Natural killer cell treated with Interleukin-12 subunit alpha and Interleukin-12 subunit beta and Interleukin-15 and Interleukin-18, amount 100 ng/mL, for 72 hours (primary cell): ENCODE measurements around the gene BIRC6. TPM values are rescaled to one million over a fixed set of nuclear protein-coding genes. Genes with fewer than 3 reads are reported as not detected.
"Not testable (repeated sequence)": the region's sequence is repeated elsewhere in the genome, so short reads cannot be mapped to it uniquely, and the experiment has no call there.

Source experiments
- ATAC-seq, 2 donors: fragments of 150-1000 bp; cut with Tn5 transposase in 1 of 2; sonication (Bioruptor Pico), chemical (Tn5 transposase) in 1 of 2; 2 replicates each; pipeline ENCODE4 v1.10.0; 2021
- DNase-seq: peaks from one replicate; pipeline ENCODE4 v3.0.0; 2022; ENCODE audit warnings: low spot score
- H3K27ac Mint-ChIP-seq, 2 donors: 1 replicate in 1 of 2; 2 replicates in 1 of 2; pipeline ENCODE4 v1.8.0; 2022; ENCODE audit warnings: mixed read lengths in 2 of 2, mild to moderate bottlenecking in 1 of 2, moderate library complexity in 1 of 2
- H3K27me3 Mint-ChIP-seq, 2 donors: 1 replicate in 1 of 2; 2 replicates in 1 of 2; pipeline ENCODE4 v1.8.0; 2022; ENCODE audit warnings: mixed read lengths in 2 of 2
- H3K36me3 Mint-ChIP-seq: one replicate; pipeline ENCODE4 v1.8.0; 2022; ENCODE audit warnings: mixed read lengths
- H3K4me1 Mint-ChIP-seq, 2 donors: 1 replicate in 1 of 2; 2 replicates in 1 of 2; pipeline ENCODE4 v1.8.0; 2022; ENCODE audit warnings: low read depth in 2 of 2, mixed read lengths in 2 of 2, mild to moderate bottlenecking in 1 of 2
- H3K4me3 Mint-ChIP-seq: one replicate; pipeline ENCODE4 v1.8.0; 2022; ENCODE audit warnings: mixed read lengths
- H3K9me3 Mint-ChIP-seq: 2 replicates; pipeline ENCODE4 v1.8.0; 2022; ENCODE audit warnings: mixed read lengths
- total RNA-seq, 2 donors: library from RNA; stranded (reverse); gene quantifications; one replicate each; pipeline ENCODE4 v1.2.3, GENCODE V29; 2022

The BIRC6 gene
- total RNA-seq, 2 donors from 2014 or later, result 142 to 191 TPM

GRCh38 chr2:32514946-32515345 is 158.1 kb downstream of the BIRC6 start:
- no peaks in the 10 kb centered on the region for H3K9me3 Mint-ChIP-seq

GRCh38 chr2:32516567-32516966 is 159.7 kb downstream of the BIRC6 start:
- Mint-ChIP-seq H3K36me3 (peaks cover 24% of the 10 kb centered on the region), H3K27ac (no peak overlapping the region), H3K4me1 (no peaks in the 10 kb centered on the region), H3K4me3 (no peak overlapping the region), H3K9me3 (no peaks in the 10 kb centered on the region), H3K27me3 (no peaks in the 10 kb centered on the region)
- ATAC-seq (no peak), DNase-seq (no peak)

More at GRCh38 chr2:32514946-32515345, 158.1 kb downstream of the BIRC6 start:
- H3K4me3 Mint-ChIP-seq, result no peak overlapping the region
- no peak overlapping the region for H3K27ac Mint-ChIP-seq
- H3K4me1 Mint-ChIP-seq, result no peaks in the 10 kb centered on the region
- H3K27me3 Mint-ChIP-seq, result no peaks in the 10 kb centered on the region
- ATAC-seq (no peak), DNase-seq (no peak)
- peaks cover 29% of the 10 kb centered on the region for H3K36me3 Mint-ChIP-seq

GRCh38 chr2:32522770-32523169 is 165.9 kb downstream of the BIRC6 start:
- no peaks in the 10 kb centered on the region for H3K9me3 Mint-ChIP-seq
- DNase-seq, result no peak
- H3K27me3 Mint-ChIP-seq, result no peaks in the 10 kb centered on the region
- H3K27ac Mint-ChIP-seq, result no peak overlapping the region
- peaks cover 38% of the 10 kb centered on the region for H3K36me3 Mint-ChIP-seq
- no peak for ATAC-seq
- H3K4me3 Mint-ChIP-seq, result no peak overlapping the region
- H3K4me1 Mint-ChIP-seq, result no peaks in the 10 kb centered on the region

- Mint-ChIP-seq H3K4me1 (no peaks in the 10 kb centered on the region), H3K27ac (no peak overlapping the region), H3K36me3 (peaks cover 37% of the 10 kb centered on the region), H3K9me3 (no peaks in the 10 kb centered on the region), H3K4me3 (no peak overlapping the region), H3K27me3 (no peaks in the 10 kb centered on the region)
- ATAC-seq (no peak), DNase-seq (no peak)
Measured at GRCh38 chr2:32523686-32524085, 166.9 kb downstream of the BIRC6 start.

- Mint-ChIP-seq H3K4me3 (no peak overlapping the region), H3K4me1 (peaks cover 11 to 21% of the 10 kb centered on the region in 2 donors), H3K27ac (no peak overlapping the region), H3K27me3 (no peaks in the 10 kb centered on the region), H3K36me3 (peaks cover 42% of the 10 kb centered on the region), H3K9me3 (no peaks in the 10 kb centered on the region)
- DNase-seq, result no peak
- ATAC-seq, result no peak
Measured at GRCh38 chr2:32532341-32532740, 175.5 kb downstream of the BIRC6 start.

- DNase-seq (no peak), ATAC-seq (no peak)
- Mint-ChIP-seq H3K27me3 (no peaks in the 10 kb centered on the region), H3K4me3 (no peak overlapping the region), H3K36me3 (peaks cover 38% of the 10 kb centered on the region), H3K27ac (no peak overlapping the region), H3K9me3 (no peaks in the 10 kb centered on the region), H3K4me1 (peaks cover 11 to 21% of the 10 kb centered on the region in 2 donors)
Measured at GRCh38 chr2:32532961-32533360, 176.1 kb downstream of the BIRC6 start.

- Mint-ChIP-seq H3K27me3 (no peaks in the 10 kb centered on the region), H3K9me3 (no peaks in the 10 kb centered on the region), H3K36me3 (peaks cover 38% of the 10 kb centered on the region), H3K4me3 (no peak overlapping the region), H3K27ac (no peak overlapping the region), H3K4me1 (peaks cover 11 to 26% of the 10 kb centered on the region in 2 donors)
- no peak for DNase-seq
- no peak for ATAC-seq
Measured at GRCh38 chr2:32534831-32535230, 178.0 kb downstream of the BIRC6 start.

GRCh38 chr2:32538735-32539134 is 181.9 kb downstream of the BIRC6 start:
- peak overlapping the region in 1 of 2 donors; percentile 1 for H3K27ac Mint-ChIP-seq
- ATAC-seq (no peak), DNase-seq (no peak)
- H3K4me3 Mint-ChIP-seq, result no peak overlapping the region
- H3K4me1 Mint-ChIP-seq, result peaks cover 9 to 16% of the 10 kb centered on the region in 2 donors
- no peaks in the 10 kb centered on the region for H3K27me3 Mint-ChIP-seq
- no peaks in the 10 kb centered on the region for H3K9me3 Mint-ChIP-seq
- peaks cover 18% of the 10 kb centered on the region for H3K36me3 Mint-ChIP-seq

- H3K4me3 Mint-ChIP-seq, H3K27ac Mint-ChIP-seq, ATAC-seq, H3K9me3 Mint-ChIP-seq, H3K36me3 Mint-ChIP-seq, H3K4me1 Mint-ChIP-seq, H3K27me3 Mint-ChIP-seq, DNase-seq: not testable (repeated sequence)
Measured at GRCh38 chr2:32552483-32552882, 195.7 kb downstream of the BIRC6 start.

GRCh38 chr2:32553829-32554432 is 197.1 kb downstream of the BIRC6 start:
- H3K4me1 Mint-ChIP-seq, result no peaks in the 10 kb centered on the region
- H3K4me3 Mint-ChIP-seq, result no peak overlapping the region
- ATAC-seq, result no peak
- H3K27ac Mint-ChIP-seq, result no peak overlapping the region
- DNase-seq, result no peak
- H3K36me3 Mint-ChIP-seq, result no peaks in the 10 kb centered on the region
- no peaks in the 10 kb centered on the region for H3K9me3 Mint-ChIP-seq
- H3K27me3 Mint-ChIP-seq, result no peaks in the 10 kb centered on the region

- ATAC-seq (no peak), DNase-seq (no peak)
- no peaks in the 10 kb centered on the region for H3K9me3 Mint-ChIP-seq
- peaks cover 0 to 5% of the 10 kb centered on the region in 2 donors for H3K4me1 Mint-ChIP-seq
- H3K27ac Mint-ChIP-seq, result no peak overlapping the region
- H3K27me3 Mint-ChIP-seq, result no peaks in the 10 kb centered on the region
- no peak overlapping the region for H3K4me3 Mint-ChIP-seq
- peaks cover 9% of the 10 kb centered on the region for H3K36me3 Mint-ChIP-seq
Measured at GRCh38 chr2:32558492-32558891, 201.7 kb downstream of the BIRC6 start.

- no peak for ATAC-seq
- H3K36me3 Mint-ChIP-seq, result peaks cover 9% of the 10 kb centered on the region
- no peaks in the 10 kb centered on the region for H3K27me3 Mint-ChIP-seq
- peak overlapping the region in 1 of 2 donors; percentile 6 for H3K27ac Mint-ChIP-seq
- peaks cover 2 to 5% of the 10 kb centered on the region in 2 donors for H3K4me1 Mint-ChIP-seq
- H3K9me3 Mint-ChIP-seq, result no peaks in the 10 kb centered on the region
- DNase-seq, result no peak
- no peak overlapping the region for H3K4me3 Mint-ChIP-seq
Measured at GRCh38 chr2:32559136-32559535, 202.3 kb downstream of the BIRC6 start.

- Mint-ChIP-seq H3K36me3 (peaks cover 9% of the 10 kb centered on the region), H3K27ac (no peak overlapping the region), H3K4me3 (no peak overlapping the region), H3K9me3 (no peaks in the 10 kb centered on the region), H3K4me1 (peaks cover 5 to 8% of the 10 kb centered on the region in 2 donors), H3K27me3 (no peaks in the 10 kb centered on the region)
- no peak for DNase-seq
- ATAC-seq, result no peak
Measured at GRCh38 chr2:32562906-32563305, 206.1 kb downstream of the BIRC6 start.

- H3K27me3 Mint-ChIP-seq, result no peaks in the 10 kb centered on the region
- H3K27ac Mint-ChIP-seq, result no peak overlapping the region
Measured at GRCh38 chr2:32564417-32565035, 207.7 kb downstream of the BIRC6 start.

More at GRCh38 chr2:32564417-32565035, 207.7 kb downstream of the BIRC6 start:
- DNase-seq (no peak), ATAC-seq (no peak)
- Mint-ChIP-seq H3K9me3 (no peaks in the 10 kb centered on the region), H3K4me1 (peaks cover 6 to 8% of the 10 kb centered on the region in 2 donors), H3K4me3 (no peak overlapping the region), H3K36me3 (peaks cover 9% of the 10 kb centered on the region)
